HG02884 (cell line): ENCODE measurements around the gene SPECC1.
"Not testable (repeated sequence)": the region's sequence is repeated elsewhere in the genome, so short reads cannot be mapped to it uniquely, and the experiment has no call there.

Experiments
- ATAC-seq: cut with Tn5 transposase; IDR thresholded peaks from one replicate; pipeline ENCODE4 v1.9.1; 2021; ENCODE audit warnings: mild to moderate bottlenecking, moderate library complexity; ENCODE audit not compliant: unreplicated experiment

The SPECC1 gene

GRCh38 chr17:20228410-20228809 is 219.3 kb downstream of the SPECC1 start:
- no peak for ATAC-seq

DNA sequence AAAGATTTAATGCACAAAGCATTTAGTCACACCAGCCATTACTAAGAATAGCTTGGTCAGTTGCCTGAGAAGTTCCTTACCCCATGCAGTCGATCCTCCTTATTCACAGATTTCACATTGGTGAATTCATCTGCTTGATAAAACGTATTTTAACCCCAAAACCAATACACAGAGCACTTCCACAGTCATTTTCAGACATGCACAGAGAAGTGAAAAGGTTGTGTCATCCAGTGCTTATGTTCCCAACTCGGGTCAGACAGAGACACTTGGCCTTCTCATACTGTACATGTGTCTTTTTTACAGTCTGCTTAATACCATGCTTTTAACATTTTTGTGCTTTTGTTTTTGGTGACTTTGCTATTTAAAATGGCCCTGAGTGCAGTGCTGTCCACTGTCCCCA is 219.7 kb downstream of the SPECC1 start:
- ATAC-seq = no peak

DNA sequence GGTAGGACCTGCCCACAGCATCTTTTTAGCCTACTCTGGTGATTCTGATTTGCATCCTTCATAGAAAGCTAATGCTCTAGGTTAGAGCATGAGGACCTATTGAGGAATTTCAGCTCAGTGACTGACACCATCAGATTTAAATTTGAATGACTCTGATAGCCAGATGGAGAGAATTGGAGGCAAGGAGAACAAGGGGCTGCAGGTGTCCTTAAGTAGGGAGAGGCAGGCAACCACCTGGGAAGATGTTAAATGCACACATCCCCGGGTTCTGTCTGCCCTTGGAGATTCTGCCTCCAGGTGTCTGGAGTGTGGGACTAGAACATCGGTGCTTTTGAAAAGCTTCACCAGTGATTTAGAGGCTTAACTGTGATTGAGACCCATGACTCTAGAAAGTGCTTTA is 221.8 kb downstream of the SPECC1 start:
- no peak for ATAC-seq

GRCh38 chr17:20232611-20233010 is 223.5 kb downstream of the SPECC1 start:
- ATAC-seq = no peak

DNA sequence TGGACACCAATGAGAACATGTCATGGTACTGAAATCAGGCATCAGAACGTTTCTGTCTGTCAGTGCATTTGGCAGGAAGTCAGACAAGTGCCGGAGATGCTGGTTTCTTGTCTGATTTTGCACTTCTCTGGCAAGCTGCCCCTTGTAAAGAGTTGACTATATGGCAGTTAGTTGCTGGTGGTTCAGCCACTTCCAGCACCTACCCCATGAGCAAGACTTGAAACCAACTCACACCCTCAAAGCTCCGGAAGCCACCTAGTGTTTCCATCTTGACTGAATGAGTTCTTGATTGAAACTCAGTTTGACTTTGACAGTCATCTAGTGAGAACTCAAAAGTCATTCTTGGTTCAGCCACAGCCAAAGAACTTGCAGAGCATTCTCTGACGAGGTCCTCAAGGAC is 225.1 kb downstream of the SPECC1 start:
- no peak for ATAC-seq

GRCh38 chr17:20235747-20236146 is 226.6 kb downstream of the SPECC1 start:
- no peak for ATAC-seq

GRCh38 chr17:20236578-20237227 is 227.5 kb downstream of the SPECC1 start:
- ATAC-seq = no peak

- ATAC-seq = not testable (repeated sequence)
Measured at GRCh38 chr17:20239776-20240175, 230.6 kb downstream of the SPECC1 start.

DNA sequence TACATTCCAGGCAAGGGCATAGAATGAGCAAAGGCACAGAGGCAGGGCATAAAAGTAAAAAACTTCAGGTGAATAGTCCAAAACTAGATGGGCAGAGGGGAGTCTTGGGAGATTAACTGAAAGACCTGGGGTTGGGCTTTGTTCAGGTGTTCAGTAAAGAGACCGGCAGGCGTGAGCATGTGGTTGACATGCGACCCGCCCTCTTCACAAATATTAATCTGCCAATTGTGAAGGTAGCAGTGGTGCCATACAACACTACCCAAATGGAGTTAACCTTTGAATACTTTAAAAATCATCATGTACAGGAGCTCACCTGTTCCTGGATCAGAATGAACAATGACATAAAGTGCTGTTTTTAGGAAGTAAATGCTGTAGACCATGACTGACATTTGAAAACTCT is 232.7 kb downstream of the SPECC1 start:
- no peak for ATAC-seq

- no peak for ATAC-seq
Measured at GRCh38 chr17:20242271-20242670, 233.1 kb downstream of the SPECC1 start.

DNA sequence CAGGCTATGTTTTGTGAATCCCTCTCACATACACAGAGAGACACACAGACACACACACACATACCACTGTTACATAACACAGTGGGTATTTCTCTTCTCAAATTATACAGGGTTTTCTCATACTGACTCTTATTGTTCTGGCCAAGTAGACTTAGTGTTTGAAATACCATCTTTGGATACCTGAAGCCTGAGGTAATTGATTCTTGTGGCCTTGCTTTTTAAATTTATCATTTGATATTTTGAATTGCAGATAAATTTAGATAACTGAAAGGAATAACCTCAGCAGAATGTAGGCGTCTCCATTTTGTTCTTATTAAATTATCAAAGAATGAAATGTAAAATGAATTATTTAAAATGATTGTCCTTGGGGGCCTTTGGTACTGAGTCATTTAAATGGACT is 234.4 kb downstream of the SPECC1 start:
- no peak for ATAC-seq

DNA sequence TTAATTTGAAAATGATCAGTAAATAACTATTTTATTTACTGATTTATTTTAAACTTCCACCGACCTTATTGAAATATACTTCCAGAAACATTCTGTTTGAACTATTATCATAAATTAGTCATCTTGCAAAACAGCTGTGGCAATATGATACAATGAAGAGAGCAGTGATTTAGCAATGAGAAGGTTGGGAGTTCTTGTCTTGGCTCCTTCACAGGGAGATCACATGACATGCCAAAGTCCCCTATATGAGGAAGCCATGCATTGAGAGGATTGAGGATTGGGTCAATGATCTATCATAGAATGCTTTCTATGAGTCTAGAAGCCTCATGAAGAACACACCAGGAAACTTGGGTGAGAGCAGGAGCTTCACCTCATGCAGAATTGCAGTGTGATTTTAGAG is 235.5 kb downstream of the SPECC1 start:
- ATAC-seq = no peak

DNA sequence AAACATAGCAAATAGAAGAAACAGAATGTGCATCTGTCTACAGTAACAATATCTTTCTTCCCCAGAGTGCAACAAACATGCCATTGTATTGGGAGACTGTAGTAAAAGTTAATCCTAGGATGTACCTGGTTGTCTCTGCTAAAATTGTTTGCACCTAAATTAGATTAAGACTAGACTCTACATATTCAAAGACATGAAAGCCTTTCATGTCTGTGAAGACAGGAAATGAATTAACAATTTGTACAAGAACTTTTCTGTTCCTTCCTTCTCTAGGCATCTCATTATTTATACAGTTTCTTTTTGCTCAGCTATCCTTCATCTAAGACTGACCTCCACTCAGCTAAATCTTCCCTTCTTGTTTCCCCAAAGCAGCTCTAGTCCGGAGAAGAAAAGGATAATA is 237.5 kb downstream of the SPECC1 start:
- no peak for ATAC-seq

- ATAC-seq = no peak
Measured at GRCh38 chr17:20253323-20253722, 244.2 kb downstream of the SPECC1 start.

GRCh38 chr17:20254541-20254940 is 245.4 kb downstream of the SPECC1 start:
- no peak for ATAC-seq

GRCh38 chr17:20256144-20256543 is 247.0 kb downstream of the SPECC1 start:
- ATAC-seq = no peak

DNA sequence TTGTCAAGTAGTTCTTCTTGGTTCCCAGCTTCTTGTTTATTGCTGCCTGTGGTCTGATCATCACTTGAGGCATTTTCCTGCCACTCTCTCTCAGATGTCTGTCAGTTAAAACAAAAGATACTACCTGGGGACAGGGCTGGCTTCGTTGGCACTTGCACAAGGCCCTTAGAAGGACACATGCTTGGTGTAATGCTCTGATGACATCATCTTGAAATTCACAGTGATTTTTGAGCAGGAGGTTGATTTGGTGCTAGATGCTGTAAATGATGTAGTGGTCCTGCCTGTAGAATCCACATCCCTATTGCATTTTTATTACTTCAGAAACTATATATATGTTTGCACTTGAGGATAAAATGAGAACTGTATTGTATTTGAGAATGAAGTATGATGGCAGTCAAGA is 247.8 kb downstream of the SPECC1 start:
- ATAC-seq = no peak

GRCh38 chr17:20257798-20258197 is 248.6 kb downstream of the SPECC1 start:
- no peak for ATAC-seq

DNA sequence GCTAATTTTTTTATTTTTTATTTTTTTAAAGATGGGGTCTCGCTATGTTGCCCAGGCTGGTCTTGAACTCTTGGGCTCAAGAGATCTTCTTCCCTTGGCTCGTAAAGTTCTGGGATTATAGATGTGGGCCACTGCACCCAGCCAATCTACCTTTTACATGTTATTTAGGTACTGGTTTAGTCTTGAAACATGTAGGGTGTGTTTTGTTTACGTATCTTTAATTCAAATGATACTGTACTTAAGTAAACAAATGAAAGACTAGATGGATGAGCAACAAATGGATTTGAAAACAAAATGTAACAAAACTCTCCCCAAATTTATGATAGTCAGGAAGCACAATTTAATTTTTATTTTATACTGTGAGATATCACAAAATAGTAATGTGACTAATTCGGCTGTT is 250.5 kb downstream of the SPECC1 start:
- no peak for ATAC-seq

- ATAC-seq = no peak
Measured at GRCh38 chr17:20260268-20260667, 251.1 kb downstream of the SPECC1 start.

DNA sequence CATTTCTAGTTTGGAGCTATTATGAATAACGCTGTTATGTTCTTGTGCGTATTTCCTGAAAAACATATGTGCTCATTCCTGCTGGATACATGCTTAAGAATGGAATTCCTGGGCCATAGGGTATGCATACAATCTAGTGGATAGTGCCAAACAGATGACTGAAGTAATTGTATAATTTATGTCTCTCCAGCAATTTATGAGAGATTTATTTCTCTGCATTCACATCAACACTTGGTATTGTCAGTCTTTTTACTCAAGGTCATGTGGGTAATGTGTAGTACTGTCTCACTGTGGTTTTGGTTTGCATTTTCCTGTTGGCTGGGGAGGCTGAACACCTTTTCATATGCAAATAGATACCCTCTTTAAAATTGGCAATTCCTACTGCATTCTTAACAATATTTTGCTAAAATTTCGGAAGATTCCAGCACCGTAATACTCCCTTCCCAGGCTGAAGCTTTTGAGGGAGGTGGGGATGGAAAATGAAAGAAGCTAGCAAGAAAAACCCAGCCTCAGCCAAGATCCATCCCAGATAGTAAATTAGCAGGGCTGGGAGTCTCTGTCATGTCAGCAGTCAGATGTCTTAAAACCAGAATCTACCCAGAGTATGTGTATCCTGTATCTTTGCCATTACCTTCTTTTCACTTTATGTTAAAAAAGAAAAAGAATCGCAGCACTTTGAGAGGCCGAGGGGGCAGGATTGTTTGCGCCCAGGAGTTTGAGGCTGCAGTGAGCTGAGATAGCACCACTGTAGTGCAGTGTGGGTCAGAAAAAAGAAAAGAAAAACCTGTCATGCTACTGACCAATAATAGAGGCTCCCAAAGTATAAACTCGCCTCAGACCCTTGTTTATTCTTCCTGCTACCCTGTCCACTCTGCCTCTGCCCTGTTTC is 253.3 kb downstream of the SPECC1 start:
- ATAC-seq = no peak

- not testable (repeated sequence) for ATAC-seq
Measured at GRCh38 chr17:20263115-20263433, 253.9 kb downstream of the SPECC1 start.

DNA sequence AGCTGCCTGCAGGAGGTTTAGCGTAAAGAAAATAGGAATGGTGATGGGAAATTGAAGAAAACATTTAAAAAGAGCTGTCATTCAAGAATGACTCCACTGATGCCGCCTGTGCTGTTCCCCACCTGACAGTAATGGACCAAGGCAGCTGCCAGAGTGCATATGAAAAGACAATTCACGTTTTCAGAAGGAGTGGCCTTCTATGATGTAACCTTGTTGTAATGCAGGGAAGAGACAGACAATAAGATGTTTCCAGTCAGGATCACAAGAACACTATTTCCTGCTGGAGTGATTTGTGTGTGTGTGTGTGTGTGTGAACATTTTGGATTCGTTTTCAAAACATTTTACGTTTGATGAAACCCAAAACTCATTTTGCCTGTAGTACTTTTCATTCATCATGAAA is 254.4 kb downstream of the SPECC1 start:
- no peak for ATAC-seq
